ENCODE results near the gene MOV10L1. TPM values are rescaled to one million over a fixed set of nuclear protein-coding genes. Genes with fewer than 3 reads are reported as not detected.

Gene MOV10L1
- total and polyA plus RNA-seq, 9 of the 15 experiments (the other 6 are each of a cell fraction or from before 2014, with no cell fraction given): 0.06 to 0.43 (median 0.15) TPM

DNA sequence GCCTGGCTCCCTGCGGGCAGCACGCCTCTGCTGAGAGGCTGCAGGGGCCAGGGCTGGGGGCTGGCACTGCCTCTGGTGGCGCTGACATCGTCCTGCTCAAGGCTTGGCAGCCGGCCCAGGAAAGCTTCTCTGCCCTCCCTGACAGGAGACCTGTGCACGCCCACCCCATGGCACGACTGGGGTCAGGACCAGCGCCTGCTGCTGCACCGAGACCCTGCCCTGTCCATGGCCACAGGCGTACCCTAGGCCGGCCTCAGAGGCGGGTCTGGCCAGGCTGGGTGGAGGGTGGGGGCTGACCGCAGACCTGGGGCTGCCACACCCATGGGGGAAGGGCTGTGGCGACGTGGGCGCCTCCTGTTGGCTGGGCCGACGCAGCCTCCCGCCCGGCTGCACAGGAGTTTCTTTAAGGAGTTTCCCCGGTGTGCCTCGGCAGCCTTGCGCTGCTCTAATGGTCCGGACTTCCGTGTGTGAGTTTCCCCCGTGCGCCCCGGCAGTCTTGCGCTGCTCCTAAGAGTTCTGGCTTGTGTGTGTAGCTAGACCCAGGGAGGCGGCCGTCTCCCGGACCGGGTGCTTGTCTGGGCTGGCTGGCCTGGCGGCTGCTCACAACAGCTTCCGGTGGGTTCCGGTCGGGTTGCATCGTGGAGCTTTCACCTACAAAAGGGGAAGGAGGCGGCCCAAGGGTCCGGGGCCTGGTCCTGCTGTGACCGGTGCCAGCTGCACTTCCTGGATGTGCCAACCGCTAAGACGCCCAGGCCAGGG is 100.6 kb downstream of the MOV10L1 start (continued):
- TF ChIP-seq, protein P1, sequence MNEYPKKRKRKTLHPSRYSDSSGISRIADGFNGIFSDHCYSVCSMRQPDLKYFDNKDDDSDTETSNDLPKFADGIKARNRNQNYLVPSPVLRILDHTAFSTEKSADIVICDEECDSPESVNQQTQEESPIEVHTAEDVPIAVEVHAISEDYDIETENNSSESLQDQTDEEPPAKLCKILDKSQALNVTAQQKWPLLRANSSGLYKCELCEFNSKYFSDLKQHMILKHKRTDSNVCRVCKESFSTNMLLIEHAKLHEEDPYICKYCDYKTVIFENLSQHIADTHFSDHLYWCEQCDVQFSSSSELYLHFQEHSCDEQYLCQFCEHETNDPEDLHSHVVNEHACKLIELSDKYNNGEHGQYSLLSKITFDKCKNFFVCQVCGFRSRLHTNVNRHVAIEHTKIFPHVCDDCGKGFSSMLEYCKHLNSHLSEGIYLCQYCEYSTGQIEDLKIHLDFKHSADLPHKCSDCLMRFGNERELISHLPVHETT (CRISPR knock-in tag; conservative IDR thresholded peaks at IDR 0.05 in 1 of 2, IDR thresholded peaks at IDR 0.05 in 1 of 2): no peak; a peak in 1 of 4 replicates
- no peak for TF ChIP-seq IFI16 (CRISPR knock-in tag; IDR thresholded peaks at IDR 0.05)
- peak; percentile 44; the same call in 1 of the 2 replicates for TF ChIP-seq PHF8 (IDR thresholded peaks at IDR 0.05; ENCODE audit: borderline replicate concordance, low read length)
- TF ChIP-seq, protein P2, sequence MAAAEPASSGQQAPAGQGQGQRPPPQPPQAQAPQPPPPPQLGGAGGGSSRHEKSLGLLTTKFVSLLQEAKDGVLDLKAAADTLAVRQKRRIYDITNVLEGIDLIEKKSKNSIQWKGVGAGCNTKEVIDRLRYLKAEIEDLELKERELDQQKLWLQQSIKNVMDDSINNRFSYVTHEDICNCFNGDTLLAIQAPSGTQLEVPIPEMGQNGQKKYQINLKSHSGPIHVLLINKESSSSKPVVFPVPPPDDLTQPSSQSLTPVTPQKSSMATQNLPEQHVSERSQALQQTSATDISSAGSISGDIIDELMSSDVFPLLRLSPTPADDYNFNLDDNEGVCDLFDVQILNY (CRISPR knock-in tag; IDR thresholded peaks at IDR 0.05): no peak
- TF ChIP-seq, protein P3, sequence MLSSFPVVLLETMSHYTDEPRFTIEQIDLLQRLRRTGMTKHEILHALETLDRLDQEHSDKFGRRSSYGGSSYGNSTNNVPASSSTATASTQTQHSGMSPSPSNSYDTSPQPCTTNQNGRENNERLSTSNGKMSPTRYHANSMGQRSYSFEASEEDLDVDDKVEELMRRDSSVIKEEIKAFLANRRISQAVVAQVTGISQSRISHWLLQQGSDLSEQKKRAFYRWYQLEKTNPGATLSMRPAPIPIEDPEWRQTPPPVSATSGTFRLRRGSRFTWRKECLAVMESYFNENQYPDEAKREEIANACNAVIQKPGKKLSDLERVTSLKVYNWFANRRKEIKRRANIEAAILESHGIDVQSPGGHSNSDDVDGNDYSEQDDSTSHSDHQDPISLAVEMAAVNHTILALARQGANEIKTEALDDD (IDR thresholded peaks at IDR 0.05): no peak
- TF ChIP-seq EWSR1 (IDR thresholded peaks at IDR 0.05; ENCODE audit: borderline replicate concordance, low read depth, partially characterized antibody): no peak
- TF ChIP-seq L3MBTL2 (IDR thresholded peaks at IDR 0.05): 0 out of 2 replicates have a peak, but pooled peaks have one; percentile 37
- no peak for TF ChIP-seq ZNF3 (CRISPR knock-in tag; IDR thresholded peaks at IDR 0.05)
- TF ChIP-seq ZNF830 (CRISPR knock-in tag; IDR thresholded peaks at IDR 0.05): no peak
- TF ChIP-seq KLF13 (tag; IDR thresholded peaks at IDR 0.05; ENCODE audit: borderline replicate concordance, low read depth): no peak
- no peak for TF ChIP-seq BHLHE40 (IDR thresholded peaks at IDR 0.05; ENCODE audit: low read length)
- no peak for TF ChIP-seq SMAD2 (IDR thresholded peaks at IDR 0.05; ENCODE audit: low read depth, low read length)
- no peak for TF ChIP-seq PCBP1 (IDR thresholded peaks at IDR 0.05; ENCODE audit: low read depth, low read length, poor library complexity, severe bottlenecking)
- no peak for TF ChIP-seq ARHGAP35 (IDR thresholded peaks at IDR 0.05; ENCODE audit: partially characterized antibody)

Measured in K562 (cell line).